Superior temporal gyrus (tissue), 1 donor: ENCODE results near the gene ZNF438.

Source experiments
- DNase-seq: peaks from one replicate; pipeline ENCODE4 v3.0.0-alpha.2; 2016; ENCODE audit errors: extremely low spot score

ZNF438 gene

DNA sequence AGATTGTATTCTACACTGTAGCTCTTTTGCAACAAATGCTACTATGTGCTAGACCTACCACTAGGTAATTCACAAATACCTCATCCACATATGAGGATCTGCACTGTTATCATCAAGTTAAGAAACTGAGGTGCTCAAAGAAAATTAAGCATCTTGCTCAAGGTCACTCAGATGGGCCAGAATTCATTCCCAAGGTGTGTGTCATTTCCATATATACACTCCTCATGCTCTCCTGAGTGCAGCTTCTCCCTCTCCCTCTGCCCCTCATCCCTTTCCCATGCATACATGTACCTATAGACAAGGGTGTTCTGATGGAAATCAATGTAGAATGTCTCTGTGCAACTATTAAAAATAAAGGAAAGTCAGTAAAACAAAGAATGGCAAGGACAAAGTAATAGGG lies 146.2 kb downstream of the ZNF438 start:
- no peak for DNase-seq

DNA sequence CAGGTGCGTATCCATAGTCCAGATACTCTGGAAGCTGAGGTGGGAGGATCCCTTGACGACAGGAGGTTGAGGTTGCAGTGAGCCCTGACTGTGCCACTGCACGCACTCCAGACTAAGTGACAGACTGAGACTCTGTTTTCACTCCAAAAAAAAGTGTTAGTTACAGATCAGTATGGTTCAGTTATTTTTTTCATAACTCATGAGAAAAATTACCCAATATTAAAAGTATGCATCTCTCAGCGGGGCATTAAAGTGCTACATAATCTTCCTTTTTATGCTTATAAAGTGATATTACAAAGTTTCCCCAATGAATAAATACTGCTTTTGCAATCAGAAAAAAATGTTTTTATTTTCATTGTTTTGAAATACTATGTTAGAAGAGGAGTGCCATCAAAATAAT lies 147.9 kb downstream of the ZNF438 start:
- DNase-seq = no peak

GRCh38 chr10:30883116-30883515 lies 148.5 kb downstream of the ZNF438 start:
- no peak for DNase-seq

- no peak for DNase-seq
These were observed 149.4 kb downstream of the ZNF438 start for GRCh38 chr10:30882281-30882680.

DNA sequence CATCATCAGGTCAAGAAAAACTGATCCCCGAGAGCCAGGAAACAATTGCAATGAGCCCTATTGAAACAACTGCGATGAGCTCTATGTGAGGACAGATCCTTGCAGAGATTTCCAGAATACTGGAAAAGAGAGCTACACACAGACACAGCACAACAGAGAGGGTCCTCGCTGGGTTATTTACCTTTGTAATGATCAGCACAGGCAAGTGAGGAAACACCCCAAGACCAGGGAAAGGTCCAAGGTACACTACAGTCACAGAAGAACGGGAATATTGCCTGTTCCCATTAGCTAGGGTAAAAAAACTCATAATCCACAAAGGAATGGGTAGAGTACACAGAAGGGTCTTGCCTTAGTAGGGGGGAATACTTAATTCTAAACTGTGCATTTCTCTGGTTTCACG lies 152.7 kb downstream of the ZNF438 start:
- no peak for DNase-seq

DNA sequence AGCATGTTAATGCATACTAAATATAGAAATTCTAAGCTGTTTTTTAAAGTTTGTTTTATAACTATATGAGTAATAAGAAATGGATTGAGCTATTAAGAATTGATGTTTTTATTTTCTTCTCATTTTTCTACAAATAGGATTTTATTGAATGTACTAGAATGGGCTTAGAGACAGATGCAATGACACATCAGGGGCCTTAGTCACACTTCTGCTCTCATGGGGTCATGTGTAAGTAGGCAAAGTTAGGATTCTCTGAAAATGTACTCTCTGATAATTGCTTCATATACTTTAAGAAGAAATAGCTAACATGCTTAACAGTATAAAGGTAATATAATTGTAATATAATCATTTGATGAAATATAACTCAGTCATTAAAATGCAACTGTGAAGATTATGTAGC lies 154.6 kb downstream of the ZNF438 start:
- DNase-seq = no peak

GRCh38 chr10:30873411-30873810 lies 158.3 kb downstream of the ZNF438 start:
- DNase-seq = peak; percentile 48

DNA sequence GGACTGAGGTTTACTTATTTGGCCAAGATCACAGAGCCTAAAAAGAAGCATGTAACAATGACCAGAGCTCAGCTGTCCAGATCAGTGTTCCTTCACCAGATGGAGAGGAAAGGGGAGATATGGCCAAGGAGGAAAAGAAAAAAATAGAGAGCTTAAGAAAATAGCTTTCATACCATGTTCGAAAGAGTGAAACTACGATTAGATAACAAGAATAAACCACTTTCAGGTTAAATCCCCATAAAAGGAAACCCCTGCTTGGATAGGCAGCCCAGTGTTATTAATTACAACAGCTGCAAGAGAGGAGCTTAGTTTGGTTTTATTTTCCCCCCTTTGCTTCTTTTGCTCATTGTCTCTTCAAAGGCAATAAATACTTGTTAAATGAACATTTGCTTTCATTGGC lies 160.8 kb downstream of the ZNF438 start:
- DNase-seq = no peak

- DNase-seq = no peak
These were observed 162.1 kb downstream of the ZNF438 start for GRCh38 chr10:30869566-30869965.

- no peak for DNase-seq
These were observed 163.1 kb downstream of the ZNF438 start for GRCh38 chr10:30868611-30869010.

GRCh38 chr10:30866896-30867295 lies 164.8 kb downstream of the ZNF438 start:
- no peak for DNase-seq

DNA sequence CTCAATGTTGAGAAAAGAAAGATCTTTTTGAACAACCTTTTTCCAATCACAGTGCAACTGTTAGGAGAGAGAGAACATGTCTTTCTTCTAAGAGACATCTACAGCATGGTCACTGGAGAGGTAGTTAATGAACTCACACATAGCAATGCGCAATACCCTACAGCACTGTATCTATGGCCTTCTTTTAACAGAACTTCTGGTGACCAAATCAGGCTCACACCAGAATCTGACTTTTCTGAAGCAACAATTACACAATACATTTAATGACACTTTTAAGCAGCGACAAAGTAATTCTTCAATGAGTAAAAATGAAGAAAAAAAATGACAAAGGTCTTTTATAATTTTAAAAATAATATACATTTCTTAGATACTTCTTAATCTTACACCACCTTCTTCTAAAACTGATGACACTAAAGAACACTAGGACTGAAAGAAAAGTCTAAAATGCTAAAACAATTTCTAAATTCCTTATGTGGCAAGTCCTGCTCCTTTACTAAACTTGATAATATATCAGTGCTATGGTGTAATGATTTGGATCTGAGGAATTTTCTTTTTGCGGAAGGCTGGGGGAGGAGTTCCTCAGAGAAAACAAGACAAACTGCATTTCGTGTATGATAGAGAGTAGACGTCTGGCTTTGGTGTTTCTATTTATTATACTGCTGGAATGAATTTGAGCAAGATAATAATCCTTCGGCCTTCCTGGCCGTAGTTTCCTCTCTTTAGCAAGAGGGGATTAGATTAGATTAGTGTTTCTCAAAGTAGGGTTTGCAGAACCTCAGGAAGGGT lies 166.3 kb downstream of the ZNF438 start:
- no peak for DNase-seq

- DNase-seq = no peak
These were observed 168.0 kb downstream of the ZNF438 start for GRCh38 chr10:30863516-30864210.

DNA sequence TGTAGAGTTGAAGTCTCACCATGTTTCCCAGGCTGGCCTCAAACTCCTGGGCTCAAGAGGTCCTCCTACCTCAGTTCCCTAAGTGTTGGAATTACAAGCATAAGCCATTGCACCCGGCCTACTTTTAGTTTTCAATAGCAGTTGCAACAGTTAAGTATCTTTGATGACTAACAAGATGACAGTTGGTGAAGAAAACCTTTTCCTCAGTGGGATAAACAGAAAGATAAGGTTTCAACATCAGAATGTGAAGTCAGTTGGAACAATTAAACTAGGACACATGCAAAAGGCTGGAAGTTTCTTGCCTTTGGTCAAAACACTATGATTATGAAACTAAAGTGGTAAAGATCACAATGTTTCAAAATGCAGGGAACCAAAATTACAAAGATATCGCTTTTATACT lies 169.2 kb downstream of the ZNF438 start:
- no peak for DNase-seq

- no peak for DNase-seq
These were observed 169.7 kb downstream of the ZNF438 start for GRCh38 chr10:30861976-30862375.

GRCh38 chr10:30861221-30861620 lies 170.4 kb downstream of the ZNF438 start:
- no peak for DNase-seq

- no peak for DNase-seq
These were observed 173.2 kb downstream of the ZNF438 start for GRCh38 chr10:30858499-30858898.

DNA sequence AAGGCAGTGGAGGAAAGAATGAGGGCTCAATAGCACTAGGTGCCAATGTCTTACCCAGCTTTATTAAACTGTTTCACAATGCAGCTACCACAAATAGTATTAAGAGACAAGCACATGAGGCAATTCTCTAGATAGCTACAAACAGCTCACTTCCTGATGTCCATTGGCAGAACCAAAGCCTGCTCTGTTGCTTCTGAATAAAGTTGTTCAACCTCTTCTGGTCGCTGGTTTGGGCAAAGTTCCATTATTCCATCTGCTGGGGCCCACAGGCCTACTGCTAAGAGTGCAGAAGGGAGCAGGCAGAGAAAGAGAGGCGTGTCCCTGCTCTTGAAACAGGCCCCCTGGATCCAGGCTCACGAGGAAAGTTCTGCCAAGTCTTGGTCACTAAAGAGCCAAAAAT lies 173.9 kb downstream of the ZNF438 start:
- peak; percentile 54 for DNase-seq

- DNase-seq = no peak
These were observed 176.5 kb downstream of the ZNF438 start for GRCh38 chr10:30855131-30855530.

- DNase-seq = no peak
These were observed 177.0 kb downstream of the ZNF438 start for GRCh38 chr10:30854656-30855055.

DNA sequence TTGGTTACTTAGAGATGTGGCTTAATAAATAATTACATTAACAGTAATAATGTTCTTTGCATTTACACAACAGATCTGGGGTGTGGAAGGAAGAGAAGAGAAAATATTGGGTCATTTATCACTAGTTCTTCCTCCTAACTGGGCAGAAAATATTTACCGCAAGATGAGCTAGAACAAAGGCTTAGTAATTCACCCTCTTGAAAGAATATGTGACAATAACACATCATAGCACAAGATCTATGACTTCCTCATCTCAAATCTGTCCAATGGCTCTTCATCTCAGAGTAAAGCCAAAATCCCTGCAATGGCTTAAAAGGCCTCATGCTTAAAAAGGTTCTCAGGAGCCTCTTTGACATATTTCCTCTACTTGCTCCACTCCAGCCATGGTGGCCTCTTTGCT lies 178.6 kb downstream of the ZNF438 start:
- DNase-seq = no peak

- DNase-seq = no peak
These were observed 180.9 kb downstream of the ZNF438 start for GRCh38 chr10:30850776-30851175.

DNA sequence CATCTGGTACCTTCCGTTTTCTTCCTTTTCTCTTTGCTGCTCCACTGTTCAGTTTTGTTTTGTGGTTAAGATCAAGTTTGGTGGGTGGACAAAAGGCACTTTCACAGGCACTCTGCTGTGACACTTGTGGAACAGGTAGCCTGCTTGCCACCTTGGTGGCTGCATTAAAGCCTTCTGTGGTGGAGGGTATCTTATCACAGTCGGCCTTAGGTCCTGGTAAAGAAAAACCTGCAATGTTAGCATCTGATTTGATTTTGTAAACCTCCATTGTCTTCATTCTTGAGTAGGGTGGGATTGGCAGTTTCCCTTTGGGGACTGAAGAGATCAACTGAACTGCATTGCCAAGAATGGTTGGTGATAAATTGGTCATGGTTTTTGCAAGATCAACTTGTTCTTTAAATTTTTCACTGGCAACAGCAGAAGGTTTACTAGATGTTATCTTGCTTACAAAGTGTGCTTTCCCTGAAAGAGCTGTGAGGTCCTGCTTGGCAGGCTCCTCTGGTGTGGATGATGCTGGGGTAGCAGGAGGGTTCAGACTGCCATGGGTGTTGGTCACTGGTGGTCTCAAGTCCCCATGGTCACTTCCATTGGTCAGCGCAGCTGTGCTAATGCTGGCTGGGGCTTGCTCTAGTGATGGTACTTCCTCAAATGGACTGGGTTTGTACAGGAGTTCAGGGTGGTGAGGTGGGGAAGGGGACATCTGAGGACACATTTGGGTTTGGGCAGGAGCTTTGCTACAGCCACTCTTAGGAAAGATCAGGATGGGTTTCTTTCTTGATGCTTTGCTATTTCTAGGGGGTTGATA lies 182.2 kb downstream of the ZNF438 start:
- no peak for DNase-seq
